Suprapubic skin (tissue), 3 donors: Measurements from ENCODE around the gene UBE2L3.

ENCODE experiments used
- EP300 ChIP-seq: sonication (generic); formaldehyde crosslinking; IDR thresholded peaks from one replicate; pipeline ENCODE4 v1.6.1; 2017; ENCODE audit warnings: antibody characterized with exemption
- POLR2A ChIP-seq, 2 donors: fragments of 450-650 bp; IDR thresholded peaks; one replicate each; pipeline ENCODE4 v1.6.1; 2017; ENCODE audit warnings: antibody characterized with exemption in 2 of 2, mild to moderate bottlenecking in 2 of 2, moderate library complexity in 2 of 2
- TF ChIP-seq, protein P1 (sequence below), 2 donors: fragments of 200-600 bp in 1 of 2; fragments of 450-650 bp in 1 of 2; sonication (generic) in 1 of 2; IDR thresholded peaks; one replicate each; pipeline ENCODE4 v1.5.1; 2016 to 2019; ENCODE audit warnings: antibody characterized with exemption in 2 of 2, mild to moderate bottlenecking in 1 of 2, moderate library complexity in 1 of 2

- TF ChIP-seq, protein P1, sequence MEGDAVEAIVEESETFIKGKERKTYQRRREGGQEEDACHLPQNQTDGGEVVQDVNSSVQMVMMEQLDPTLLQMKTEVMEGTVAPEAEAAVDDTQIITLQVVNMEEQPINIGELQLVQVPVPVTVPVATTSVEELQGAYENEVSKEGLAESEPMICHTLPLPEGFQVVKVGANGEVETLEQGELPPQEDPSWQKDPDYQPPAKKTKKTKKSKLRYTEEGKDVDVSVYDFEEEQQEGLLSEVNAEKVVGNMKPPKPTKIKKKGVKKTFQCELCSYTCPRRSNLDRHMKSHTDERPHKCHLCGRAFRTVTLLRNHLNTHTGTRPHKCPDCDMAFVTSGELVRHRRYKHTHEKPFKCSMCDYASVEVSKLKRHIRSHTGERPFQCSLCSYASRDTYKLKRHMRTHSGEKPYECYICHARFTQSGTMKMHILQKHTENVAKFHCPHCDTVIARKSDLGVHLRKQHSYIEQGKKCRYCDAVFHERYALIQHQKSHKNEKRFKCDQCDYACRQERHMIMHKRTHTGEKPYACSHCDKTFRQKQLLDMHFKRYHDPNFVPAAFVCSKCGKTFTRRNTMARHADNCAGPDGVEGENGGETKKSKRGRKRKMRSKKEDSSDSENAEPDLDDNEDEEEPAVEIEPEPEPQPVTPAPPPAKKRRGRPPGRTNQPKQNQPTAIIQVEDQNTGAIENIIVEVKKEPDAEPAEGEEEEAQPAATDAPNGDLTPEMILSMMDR (IDR thresholded peaks at IDR 0.05) = no peak
- TF ChIP-seq EP300 (no peak), POLR2A (IDR thresholded peaks at IDR 0.05) (no peak)
Measured at GRCh38 chr22:21659864-21660525, 92.5 kb downstream of the UBE2L3 start.
